HuH-7 (cell line): ENCODE data around the gene UBE2L3.
"Not testable (repeated sequence)": the region's sequence is repeated elsewhere in the genome, so short reads cannot be mapped to it uniquely, and the experiment has no call there.

Experiments used
- DNase-seq: peaks from one replicate; pipeline ENCODE4 v3.0.0; 2011; ENCODE audit warnings: low spot score

The UBE2L3 gene

DNA sequence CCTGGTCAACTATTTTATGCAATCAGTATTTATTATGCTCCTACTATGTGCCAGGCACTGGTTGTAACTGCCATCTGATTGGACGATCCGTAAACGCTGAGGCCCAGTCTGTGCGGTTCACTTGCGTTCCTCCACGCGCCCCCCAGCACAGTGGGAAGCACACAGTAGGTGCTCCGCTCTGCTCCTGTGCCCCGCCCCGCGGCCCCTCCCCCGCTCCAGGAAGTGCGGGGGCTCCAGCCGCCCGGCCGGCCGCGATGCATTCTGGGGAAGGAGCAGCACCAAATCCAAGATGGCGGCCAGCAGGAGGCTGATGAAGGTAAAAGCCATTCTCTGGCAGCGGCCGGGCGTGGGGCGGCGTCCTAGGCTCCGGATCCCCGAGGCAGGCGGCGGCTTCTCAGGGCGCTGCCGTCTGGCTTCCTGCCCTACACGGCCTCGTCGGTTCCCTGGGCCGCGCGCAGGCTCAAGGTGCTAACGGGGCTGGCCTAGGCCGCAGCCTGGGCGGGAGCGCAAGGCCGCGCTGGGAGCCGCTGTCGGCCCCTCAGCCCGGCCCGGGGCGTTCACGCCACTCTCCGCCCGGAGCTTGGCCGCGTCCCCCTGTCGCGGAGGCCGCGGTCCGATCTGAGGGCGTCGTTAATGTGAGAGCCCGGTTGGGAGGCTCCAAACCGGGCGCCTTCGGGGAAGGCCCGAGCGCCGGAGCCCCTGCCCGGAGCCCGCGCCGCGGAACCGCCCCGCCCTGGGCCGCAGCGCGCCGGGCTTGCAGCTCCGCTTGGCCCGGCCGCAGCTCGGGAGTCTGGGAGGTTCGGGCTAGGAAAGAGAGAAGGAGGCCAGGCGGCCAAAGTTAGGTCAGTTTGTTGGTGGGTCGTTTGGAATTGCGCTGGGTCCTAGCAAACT lies at the start of gene UBE2L3:
Gene UBE2L3 (plus strand): TSS at position 259 of the 891 bp plus-strand sequence. CDS start 31 bp downstream, at position 290.
- DNase-seq = peak; percentile 87

DNA sequence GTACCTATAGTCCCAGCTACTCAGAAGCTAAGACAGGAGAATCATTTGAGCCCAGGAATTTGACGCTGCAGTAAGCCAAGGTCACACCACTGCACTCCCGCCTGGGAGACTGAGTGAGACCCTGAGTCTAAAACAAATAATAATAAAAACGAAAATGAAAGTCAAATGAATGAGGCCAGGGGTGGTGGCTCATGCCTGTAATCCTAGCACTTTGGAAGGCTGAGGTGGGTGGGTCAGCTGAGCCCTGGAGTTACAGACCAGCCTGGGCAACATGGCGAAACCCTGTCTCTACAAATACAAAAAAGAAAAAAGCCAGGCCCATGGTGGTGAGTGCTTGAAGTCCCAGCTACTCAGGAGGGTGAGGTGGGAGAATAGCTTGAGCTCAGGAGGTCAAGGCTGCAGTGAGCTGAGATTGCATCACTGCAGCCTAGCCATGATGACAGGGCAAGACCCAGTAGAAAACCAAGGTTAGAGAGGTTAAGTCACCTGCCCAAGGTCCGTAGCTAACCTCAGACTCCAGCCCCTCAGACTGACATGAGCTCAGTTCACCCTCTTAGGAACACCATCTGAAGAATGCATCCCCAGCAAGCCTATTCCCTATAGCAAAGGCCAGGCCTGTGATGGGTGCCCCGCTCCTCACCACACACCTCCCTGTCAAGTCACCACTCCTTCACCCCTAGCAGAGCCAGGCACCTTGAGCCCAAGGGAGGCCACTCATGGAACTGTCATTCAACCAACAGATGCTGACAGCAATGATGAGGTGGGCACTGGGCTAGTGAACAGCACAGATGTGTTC lies 40.6 kb upstream of the UBE2L3 start:
- DNase-seq = not testable (repeated sequence)

DNA sequence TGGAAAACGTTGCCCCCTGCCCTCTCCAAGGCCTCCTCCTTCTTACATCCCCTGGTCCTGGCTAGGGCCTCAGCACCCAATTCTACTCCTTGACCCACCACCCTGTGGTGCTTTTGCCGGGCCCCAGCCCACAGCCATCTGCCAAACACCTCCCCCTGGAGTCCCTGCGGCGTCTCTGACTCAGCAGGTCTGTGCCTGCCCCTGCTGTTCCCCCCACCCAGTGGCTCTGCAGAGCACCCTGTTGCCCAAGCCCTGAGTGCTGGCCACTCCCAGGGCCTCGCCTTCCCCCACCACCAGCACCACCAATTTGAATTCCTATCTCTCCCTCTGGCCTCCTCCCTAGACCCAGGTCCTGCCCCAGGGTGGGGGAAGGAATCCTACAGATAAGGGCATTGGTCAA lies 36.0 kb upstream of the UBE2L3 start:
- DNase-seq = not testable (repeated sequence)

DNA sequence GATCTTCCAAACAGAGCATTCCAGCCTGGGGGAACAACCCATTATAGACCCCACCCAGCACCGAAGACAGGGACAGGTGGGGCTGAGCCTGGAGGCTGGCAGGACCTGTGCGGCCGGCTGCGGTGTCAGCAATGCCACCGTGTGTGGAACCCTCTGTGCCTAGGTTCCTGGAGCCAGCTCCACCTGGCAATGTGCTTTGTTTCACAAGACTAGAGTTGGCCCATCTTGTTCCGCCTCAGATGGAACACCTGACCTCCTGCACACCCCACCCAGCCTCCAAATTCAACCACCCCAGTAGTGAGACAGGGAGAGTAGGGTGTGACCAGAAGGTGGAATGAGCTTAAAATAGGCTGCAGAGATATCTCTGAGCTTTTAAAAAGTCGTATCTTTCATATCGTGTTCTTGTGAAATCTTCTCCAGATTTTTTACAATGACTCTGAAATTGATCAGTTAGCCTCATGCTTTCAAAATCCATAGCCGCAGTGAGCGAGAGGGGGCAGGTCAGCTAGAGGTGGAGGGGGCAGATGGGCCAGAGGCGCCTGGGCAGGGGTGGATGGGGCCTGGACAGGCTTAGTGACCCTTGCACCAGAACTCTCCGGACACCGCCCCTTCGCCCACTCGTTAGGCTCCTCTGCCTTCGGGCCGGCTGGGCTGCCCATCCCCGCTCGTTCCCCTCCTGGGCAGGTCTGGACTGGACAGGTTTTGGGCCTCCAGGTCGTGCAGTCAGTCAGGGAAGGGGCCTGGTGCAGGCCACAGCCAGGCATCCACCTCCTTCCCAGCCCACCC lies 34.5 kb upstream of the UBE2L3 start:
- DNase-seq = not testable (repeated sequence)

DNA sequence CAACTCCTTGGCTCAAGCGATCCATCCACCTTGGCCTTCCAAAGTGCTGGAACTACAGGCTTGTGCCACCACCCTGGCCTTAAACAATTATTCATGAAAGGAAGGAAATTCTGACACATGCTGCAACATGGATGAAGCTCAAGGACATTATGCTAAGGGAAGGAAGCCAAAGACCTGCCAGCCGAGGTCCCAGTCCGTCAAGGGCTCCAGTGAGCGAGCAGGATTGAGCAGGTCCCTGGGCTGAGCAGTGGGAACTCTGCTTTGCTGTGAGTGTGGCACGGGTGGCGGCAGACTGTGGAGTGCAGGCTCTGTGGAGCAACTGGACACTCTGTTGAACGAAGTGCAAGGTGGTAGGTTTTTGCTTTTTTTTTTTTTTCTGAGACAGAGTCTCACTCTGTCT lies 27.7 kb upstream of the UBE2L3 start:
- not testable (repeated sequence) for DNase-seq

DNA sequence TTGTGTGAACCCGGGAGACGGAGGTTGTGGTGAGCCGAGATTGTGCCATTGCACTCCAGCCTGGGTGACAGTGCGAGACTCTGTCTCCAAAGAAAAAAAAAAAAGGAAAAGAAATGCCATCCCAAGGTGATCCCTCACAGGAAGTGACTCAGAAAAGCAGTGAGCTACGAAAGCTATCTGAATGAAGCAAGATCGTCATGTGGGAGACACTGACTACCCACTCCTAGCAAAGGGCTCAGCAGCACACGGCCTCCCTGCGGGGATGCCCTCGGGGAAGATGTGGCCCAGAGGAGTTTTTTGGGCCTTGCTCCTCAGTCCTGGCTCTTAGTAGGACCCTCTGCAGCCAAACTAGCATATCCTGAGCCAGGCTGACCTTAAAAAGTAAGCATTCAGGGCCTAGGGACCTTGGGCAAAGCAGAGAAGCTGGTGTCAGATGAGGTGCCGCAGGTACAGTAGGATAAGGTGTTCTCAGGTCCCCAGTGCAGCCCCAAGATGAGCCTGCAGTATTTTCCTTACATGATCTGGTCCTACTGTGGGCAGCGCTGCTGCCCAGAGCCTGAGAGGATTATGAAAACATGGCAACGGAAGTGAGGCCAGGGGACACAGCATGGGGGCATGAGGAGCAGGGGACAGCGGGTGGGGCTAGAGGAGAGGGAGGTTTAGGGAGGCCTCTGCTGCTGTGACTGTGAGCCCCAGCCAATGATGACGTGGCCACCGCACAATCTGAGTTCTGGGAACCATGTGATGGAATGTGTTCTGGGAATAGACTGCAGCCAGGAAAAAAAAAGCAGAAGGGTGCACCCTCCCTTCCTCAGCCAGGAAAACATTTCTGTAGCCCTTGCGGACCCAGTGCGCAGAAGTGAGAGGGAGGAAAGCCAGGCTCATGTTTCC lies 22.8 kb upstream of the UBE2L3 start:
- not testable (repeated sequence) for DNase-seq

DNA sequence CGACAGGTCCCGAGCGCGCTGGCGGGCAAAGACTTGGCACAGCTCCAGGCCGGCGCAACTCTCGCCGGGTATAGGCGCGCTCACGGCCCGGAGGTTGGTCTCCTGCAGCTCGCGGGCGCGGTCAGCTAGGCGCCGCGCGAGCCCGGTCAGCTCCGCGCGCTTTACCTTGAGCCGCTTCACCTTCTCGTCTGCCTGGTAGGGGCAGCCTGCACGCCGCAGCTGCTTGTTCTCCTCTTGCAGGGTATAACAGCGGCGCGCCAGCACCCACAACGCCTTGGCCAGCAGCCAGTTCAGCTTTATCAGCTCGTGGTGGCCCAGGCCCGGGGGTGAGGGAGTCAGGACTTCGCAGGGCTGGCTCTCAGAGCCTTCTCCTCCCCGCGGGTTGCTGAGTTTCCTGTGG lies 18.0 kb upstream of the UBE2L3 start:
- DNase-seq = not testable (repeated sequence)

DNA sequence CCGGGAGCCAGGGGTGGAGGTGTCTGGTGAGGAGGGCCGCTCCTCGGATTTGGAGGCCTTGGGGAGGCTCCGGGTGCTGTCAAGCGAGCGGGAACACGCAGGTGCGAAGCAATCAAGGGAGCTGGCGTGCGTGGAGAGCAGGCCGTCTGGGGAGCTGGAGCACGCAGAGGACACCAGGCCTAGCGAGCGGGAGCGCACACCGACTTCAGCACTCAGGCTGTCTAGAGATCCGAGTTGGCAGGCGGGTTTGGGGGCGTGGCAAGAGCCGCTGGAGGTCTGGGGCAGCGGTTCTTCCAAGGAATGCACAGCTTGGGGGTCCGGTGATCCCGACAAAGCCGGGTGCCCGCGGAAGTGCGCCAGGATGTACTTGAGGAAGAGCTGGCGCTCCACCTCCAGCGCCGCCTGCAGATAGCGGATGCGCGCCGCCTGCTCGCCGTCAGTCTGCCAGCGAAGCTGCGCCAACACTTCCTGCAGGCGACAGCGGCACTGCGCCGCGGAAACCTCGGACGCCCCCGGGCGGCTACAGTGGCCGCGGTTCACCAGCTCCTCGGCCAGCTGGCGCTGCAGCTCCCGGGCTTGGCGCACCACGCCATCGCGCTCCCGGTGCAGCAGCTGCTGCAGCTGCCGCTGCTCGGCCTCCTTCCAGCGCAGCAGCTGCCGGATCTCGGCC lies 17.4 kb upstream of the UBE2L3 start:
- DNase-seq = not testable (repeated sequence)

DNA sequence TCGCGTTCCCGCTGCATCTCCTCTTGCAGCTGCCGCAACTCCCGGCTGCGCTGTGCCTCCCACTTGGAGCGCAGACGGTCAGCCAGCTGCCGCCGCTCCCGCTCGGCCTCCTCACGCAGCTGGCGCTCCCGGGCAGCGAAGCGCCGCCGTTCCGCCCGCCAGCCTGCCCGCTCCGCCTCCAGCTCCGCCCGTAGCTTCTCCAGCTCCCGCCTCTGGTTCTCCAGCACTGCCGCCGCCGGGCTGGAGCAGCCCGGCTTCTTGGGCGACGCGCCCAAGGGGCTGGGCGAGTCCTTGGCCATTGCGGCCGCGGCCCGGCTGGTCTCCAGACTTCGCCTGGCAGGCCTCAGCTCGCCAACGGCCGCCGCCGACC lies 16.9 kb upstream of the UBE2L3 start:
- not testable (repeated sequence) for DNase-seq

DNA sequence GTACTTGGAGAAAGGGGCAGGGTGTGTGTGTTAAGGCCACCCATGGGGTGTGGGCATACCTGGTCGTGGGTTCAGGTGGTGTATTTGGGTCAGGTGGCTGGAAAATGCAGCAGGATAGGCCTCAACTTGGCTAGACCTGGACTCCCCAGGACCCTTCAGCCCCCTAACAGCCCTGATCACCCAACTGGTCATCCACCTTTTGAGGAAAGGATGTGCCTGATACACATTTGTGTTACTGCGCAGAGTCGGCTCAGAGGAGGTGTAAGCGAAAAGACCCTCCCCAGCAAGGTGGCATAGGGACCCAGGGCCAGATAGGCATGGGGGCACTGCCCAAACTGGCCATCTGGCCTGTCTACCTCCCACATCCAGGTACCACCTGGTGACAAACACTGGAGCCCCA lies 16.2 kb upstream of the UBE2L3 start, which contains the start of gene RIMBP3C:
Gene RIMBP3C (minus strand): TSS at position 101 of the 400 bp plus-strand sequence. CDS start 485 bp downstream, outside the sequence.
- DNase-seq = not testable (repeated sequence)

DNA sequence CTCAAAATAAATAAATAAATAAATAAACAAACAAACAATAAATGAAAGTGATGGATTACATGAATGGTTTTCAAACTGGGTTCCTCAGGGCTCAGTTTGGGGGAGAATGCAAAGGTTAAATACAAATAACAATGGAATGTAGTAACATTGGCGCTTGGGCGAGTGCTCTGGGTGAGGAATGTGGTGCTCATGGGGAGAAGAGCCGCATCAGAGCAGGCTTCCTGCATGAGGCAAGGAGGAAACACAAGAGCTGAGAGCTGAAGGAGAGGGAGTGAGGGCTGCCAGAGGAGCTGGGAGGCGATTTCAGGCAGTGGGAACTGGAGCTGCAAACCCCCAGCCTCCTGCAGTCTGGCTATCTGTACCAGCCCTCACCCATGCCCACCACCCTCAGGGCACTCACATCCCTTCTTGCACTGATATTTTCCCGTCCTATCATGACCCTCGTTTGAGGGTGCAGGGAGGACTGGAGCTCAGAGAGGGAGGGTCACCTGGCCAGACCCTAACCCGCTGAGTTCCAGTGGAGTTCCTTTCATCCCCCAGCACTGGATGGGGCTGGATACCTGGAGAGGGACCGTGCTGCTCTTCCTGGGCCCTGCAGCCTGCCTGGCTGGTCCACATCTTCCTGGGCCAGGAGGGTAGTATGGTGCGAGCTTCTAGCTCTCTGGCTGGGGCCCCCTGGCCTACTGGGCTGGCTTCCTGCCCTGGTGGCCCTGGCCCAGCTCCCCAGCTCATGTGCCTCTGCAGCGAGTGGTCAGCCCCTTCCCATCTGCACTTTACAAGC lies 8.0 kb upstream of the UBE2L3 start:
- DNase-seq = not testable (repeated sequence)

DNA sequence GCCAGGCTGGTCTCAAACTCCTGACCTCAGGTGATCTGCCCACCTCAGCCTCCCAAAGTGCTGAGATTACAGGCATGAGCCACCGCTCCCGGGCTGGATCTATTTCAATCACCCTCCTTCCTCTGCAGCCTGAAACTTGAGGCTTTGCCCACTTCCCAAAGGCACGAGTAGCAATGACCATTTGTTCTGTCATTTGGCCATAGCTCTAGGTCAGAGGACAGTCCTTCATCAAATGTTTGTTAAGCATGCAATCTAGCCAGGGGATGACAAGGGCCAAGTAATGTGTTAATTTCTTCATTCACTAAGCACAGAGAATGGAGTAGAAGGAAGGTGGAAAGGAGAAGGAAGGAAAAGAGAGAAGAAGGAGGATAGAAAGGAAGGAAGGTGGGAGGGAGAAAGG lies 6.9 kb upstream of the UBE2L3 start:
- DNase-seq = not testable (repeated sequence)

DNA sequence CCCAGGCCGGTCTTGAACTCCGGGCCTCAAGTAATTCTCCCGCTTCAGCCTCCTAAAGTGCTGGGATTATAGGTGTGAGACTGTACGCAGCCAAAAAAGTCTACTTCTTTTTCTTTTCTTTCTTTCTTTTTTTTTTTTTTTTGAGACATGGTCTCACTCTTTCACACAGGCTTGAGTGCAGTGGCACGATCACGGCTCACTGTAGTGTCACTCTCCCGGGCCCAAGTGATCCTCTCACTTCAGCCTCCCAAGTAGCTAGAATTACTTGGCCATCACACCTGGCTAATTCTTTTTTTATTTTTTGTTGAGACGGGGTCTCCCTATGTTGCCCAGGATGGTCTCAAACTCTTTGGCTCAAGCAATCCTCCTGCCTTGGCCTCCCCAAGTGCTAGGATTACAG lies 3.6 kb upstream of the UBE2L3 start:
- DNase-seq = no peak

DNA sequence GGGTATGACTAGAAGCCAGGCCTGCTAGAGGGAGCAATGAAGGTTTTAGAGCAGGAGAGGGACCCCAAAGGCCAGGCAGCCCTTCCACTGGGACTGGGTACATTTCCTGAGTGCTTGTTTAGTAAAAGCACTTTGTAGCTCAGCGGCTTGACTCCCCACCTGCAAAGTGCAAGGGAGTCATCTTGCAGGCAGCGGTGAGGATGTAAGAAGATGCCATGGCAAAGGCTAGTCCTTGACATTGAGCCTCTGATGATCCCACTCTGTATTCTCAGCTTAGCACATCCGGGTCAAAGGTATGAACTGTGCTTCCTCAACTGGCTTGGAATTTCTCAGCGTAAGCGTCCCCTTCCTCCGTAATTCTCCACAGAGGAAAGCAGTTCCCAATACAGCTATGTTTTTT lies 3.1 kb upstream of the UBE2L3 start:
- no peak for DNase-seq

DNA sequence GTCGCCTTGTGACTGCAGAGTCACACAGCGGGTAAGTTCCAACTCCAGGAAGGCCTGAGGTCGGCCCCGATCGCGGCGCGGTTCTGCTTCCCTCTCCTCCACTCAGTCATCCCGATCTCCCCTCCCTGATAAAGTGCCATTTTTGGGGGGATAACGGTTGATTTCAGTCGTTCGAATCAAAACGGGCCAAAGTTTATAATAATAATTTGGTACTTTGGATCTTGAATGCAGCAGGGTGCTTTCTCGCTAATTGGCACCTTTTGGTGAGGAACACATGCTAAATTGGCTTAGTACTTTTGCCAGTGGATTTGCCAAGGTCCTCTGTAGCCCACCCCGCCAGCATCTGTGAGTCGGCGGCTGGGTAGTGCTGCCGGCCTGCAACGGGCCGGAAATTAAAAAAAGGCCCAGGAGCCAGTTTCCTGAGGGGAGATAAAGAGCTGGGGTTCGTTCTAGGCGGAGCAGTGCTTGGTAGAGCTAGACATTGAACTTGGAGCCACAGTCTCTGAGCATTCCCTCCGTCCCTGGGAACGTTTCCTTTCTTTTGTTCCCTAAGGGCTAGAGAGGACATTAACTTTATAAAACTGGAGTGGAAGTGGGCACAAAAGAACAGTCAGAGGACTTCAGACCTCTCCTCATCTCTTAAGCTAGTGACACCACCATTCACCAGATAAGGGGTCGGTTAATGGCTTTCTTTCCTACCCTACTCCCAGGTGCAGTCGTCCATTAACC lies 997 bp downstream of the UBE2L3 start:
- no peak for DNase-seq

DNA sequence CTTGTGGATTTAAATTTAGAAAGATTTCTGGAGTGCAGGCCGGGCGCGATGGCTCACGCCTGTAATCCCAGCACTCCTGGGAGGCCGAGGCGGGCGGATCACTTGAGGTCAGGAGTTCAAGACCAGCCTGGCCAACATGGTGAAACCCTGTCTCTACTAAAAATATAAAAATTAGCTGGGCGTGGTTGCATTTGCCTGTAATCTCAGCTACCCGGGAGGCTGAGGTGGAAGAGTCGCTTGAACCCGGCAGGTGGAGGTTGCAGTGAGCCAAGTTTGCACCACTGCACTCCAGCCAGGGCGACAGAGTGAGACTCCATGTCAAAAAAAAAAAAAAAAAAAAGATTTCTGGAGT lies 1.5 kb downstream of the UBE2L3 start:
- not testable (repeated sequence) for DNase-seq

DNA sequence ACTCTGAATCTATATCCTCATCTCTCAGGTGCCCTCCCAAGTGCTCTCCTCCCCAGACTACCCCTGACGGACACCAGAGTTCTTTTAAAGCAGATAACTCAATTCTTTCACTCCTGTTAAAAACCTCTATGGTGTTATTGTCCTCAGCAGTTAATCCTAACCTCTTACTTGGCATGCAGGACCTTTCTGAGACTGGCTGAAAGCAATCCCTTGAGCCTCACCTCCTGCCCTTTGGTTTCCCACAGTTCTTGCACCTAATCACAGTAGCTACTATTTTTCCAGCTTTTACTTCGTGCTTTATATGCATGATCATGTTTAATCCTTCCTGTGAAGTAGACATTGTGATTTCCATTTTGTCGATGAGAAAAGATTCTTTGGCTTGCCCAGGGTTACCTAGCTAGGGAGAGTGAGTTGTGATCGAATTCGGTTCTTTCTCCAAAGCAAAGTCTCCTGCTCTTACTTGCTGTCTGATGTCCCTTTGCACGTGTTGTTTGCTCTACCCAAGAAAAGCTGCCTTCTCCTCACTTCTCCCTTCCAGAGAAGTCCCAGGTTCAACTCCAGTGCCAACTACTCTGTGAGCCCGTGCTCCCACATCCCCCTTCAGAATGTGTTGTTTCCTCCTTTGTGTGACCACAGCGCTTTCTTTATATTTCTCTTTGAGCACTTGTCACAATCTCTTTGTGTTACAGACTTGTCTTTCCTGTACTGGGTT lies 2.1 kb downstream of the UBE2L3 start:
- no peak for DNase-seq

DNA sequence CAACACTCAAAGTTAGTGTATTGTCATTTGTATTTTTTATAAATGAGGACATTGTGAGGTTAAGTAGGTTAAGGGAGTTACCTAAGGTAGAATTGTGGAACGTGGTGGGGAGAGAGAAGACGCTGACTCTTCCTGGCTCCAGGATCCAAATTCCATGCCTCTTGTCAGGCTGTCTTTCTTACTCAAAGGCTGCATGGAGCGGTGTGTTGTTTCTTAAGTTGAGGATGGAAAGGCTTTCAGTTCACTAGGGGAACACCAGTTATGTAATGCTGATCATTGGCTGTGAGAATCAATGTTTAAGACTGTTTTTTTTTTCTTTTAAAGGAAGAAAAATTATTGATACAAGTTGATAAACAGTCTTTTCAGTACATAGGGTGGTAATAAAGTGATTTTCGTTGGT lies 2.9 kb downstream of the UBE2L3 start:
- DNase-seq = no peak
